Kidney (tissue), 14 donors: ENCODE data around the gene GARRE1. TPM values are rescaled to one million over a fixed set of nuclear protein-coding genes. Genes with fewer than 3 reads are reported as not detected.

Experiments
- DNase-seq, 5 donors: peaks; one replicate each; pipeline ENCODE4 v3.0.0-alpha.2; 2013 to 2020
- FAIRE-seq: peaks from 2 replicates; lab custom pipeline; 2012; peaks lifted over from hg19 to GRCh38; lab: Jason Lieb, UNC
- H3K27ac ChIP-seq, 2 donors: one replicate each; pipeline ENCODE4 v1.7.0; 2013; ENCODE audit warnings: low read depth in 2 of 2, low read length in 2 of 2, inconsistent platforms in 1 of 2
- H3K27me3 ChIP-seq: one replicate; pipeline ENCODE4 v1.7.1; 2013; ENCODE audit warnings: low read length, inconsistent platforms; ENCODE audit not compliant: control insufficient read depth, insufficient read depth
- H3K36me3 ChIP-seq, 3 donors: one replicate each; pipeline versions ENCODE4 v1.7.0 to v1.7.1; 2013; ENCODE audit warnings: low read length in 3 of 3, control low read depth in 1 of 3, inconsistent platforms in 1 of 3; ENCODE audit not compliant: insufficient read depth in 3 of 3, control insufficient read depth in 2 of 3
- H3K4me1 ChIP-seq, 3 donors: one replicate each; pipeline versions ENCODE4 v1.7.0 to v1.7.1; 2013; ENCODE audit warnings: low read length in 3 of 3, inconsistent platforms in 1 of 3, low read depth in 1 of 3; ENCODE audit not compliant: control insufficient read depth in 2 of 3, insufficient read depth in 2 of 3
- H3K4me3 ChIP-seq, 3 donors: one replicate each; pipeline versions ENCODE4 v1.7.0 to v1.8.1; 2013; ENCODE audit warnings: low read length in 3 of 3, control low read depth in 1 of 3, inconsistent platforms in 1 of 3
- H3K9ac ChIP-seq, 3 donors: one replicate each; pipeline versions ENCODE4 v1.7.0 to v1.7.1; 2013; ENCODE audit warnings: low read length in 3 of 3, control low read depth in 1 of 3, inconsistent platforms in 1 of 3
- H3K9me3 ChIP-seq, 3 donors: one replicate each; pipeline versions ENCODE4 v1.7.0 to v1.7.1; 2013; ENCODE audit warnings: low read length in 3 of 3, control low read depth in 1 of 3, inconsistent platforms in 1 of 3; ENCODE audit not compliant: control insufficient read depth in 2 of 3, insufficient read depth in 1 of 3
- CTCF ChIP-seq: IDR thresholded peaks from 3 replicates; pipeline ENCODE4 v1.5.1; 2012; ENCODE audit warnings: mild to moderate bottlenecking, moderate library complexity, borderline replicate concordance; ENCODE audit not compliant: insufficient read depth; ENCODE audit errors: extremely low read depth
- intact Hi-C: fragments of 100-400 bp; cut with DNase I; formaldehyde crosslinking; loops from one replicate; pipeline ENCODE4 v1.11.1; 2022
- polyA plus RNA-seq: library from polyadenylated mRNA; stranded (reverse); fragments of 350-450 nt; fragmentation: Illumina TruSeq; extraction: RNeasy Lipid Tissue Mini Kit (QIAGEN cat#74804); gene quantifications from one replicate; pipeline ENCODE4 v1.2.3, GENCODE V29; 2014; ENCODE audit warnings: low read depth, low replicate concordance; ENCODE audit not compliant: insufficient read depth
- total RNA-seq: library from RNA; stranded (reverse); fragmentation: NEBNext Ultra II Directional; extraction: Animal tissue kit (Norgen Biotek cat#: 25700); gene quantifications from one replicate; pipeline ENCODE4 v1.2.1, GENCODE V29; 2021
- donor health status: control.
- donor health status: control.
- donor health status: control.
- donor health status: control.
- donor health status: control.
- donor health status: DM: yes; HTN: yes; CAD: no.
- donor health status: Normal renal cell carcinoma (clear cell type).

Gene GARRE1
- total and polyA plus RNA-seq, 2 donors from 2014 or later: 5.5 to 37.7 TPM

GRCh38 chr19:34263745-34264237 is 9.4 kb downstream of the GARRE1 start:
- intact Hi-C loops: no loop called here
- H3K4me1 ChIP-seq: peaks cover 6 to 23% (median 22%) of the 10 kb centered on the region in 3 donors

GRCh38 chr19:34265221-34265650 is 10.9 kb downstream of the GARRE1 start:
- FAIRE-seq: no peak

More at GRCh38 chr19:34263745-34264237, 9.4 kb downstream of the GARRE1 start:
- Histone ChIP-seq H3K27me3 (no peaks in the 10 kb centered on the region), H3K4me3 (no peak overlapping the region), H3K9me3 (no peaks in the 10 kb centered on the region), H3K9ac (no peak overlapping the region), H3K36me3 (no peaks in the 10 kb centered on the region), H3K27ac (no peak overlapping the region)
- no peak for FAIRE-seq
- TF ChIP-seq CTCF: no peak
- DNase-seq: no peak

DNA sequence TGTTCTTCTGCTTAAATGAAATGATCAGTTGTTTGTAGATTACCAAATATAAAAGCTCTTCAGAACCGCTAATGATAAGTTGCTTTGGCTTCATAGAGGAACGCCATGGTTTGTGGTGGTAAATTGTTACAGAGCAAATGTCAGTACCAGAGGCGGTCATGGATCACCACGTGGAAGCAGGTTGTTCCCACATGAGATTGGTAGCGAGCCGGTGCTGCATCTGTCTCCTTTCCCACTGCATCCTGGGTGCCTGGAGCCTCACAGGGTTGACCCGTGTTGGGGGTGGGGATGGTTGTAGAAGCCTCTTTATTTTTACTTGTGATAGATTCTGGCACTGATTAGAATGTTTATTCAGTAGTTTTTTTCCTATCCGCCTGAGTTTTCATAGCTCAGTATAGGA is 14.7 kb downstream of the GARRE1 start:
- H3K9me3 ChIP-seq: no peaks in the 10 kb centered on the region
- no peak overlapping the region for H3K4me3 ChIP-seq
- H3K27me3 ChIP-seq: no peaks in the 10 kb centered on the region
- H3K36me3 ChIP-seq: no peaks in the 10 kb centered on the region
- no peak overlapping the region for H3K9ac ChIP-seq
- DNase-seq: no peak
- no peak for FAIRE-seq
- peaks cover 11 to 27% (median 18%) of the 10 kb centered on the region in 3 donors for H3K4me1 ChIP-seq
- intact Hi-C loops: no loop called here
- TF ChIP-seq CTCF: no peak
- H3K27ac ChIP-seq: peak overlapping the region; percentile 40 to 43

More at GRCh38 chr19:34265221-34265650, 10.9 kb downstream of the GARRE1 start:
- peak overlapping the region in 1 of 2 donors; percentile 4 for H3K27ac ChIP-seq
- H3K9me3 ChIP-seq: no peaks in the 10 kb centered on the region
- intact Hi-C loops: no loop called here
- peaks cover 14 to 34% (median 27%) of the 10 kb centered on the region in 3 donors for H3K4me1 ChIP-seq
- peak overlapping the region in 2 of 3 donors; percentile 33 to 39 for H3K4me3 ChIP-seq
- H3K9ac ChIP-seq: no peak overlapping the region
- H3K27me3 ChIP-seq: no peaks in the 10 kb centered on the region
- no peak for TF ChIP-seq CTCF
- DNase-seq: peak in 2 of 5 donors; percentile 36 to 82
- H3K36me3 ChIP-seq: no peaks in the 10 kb centered on the region
